Activated CD8-positive, alpha-beta memory T cell treated with anti-CD3 and anti-CD28 coated beads, Interleukin-2, amount 10 ng/mL, durations not matched to agents 7 days and 5 days (primary cell): ENCODE data around the gene RAB6B. TPM values are rescaled to one million over a fixed set of nuclear protein-coding genes. Genes with fewer than 3 reads are reported as not detected.

Source experiments
- ATAC-seq: fragments of 150-1000 bp; cut with Tn5 transposase; one replicate; pipeline ENCODE4 v1.10.0; 2021; ENCODE audit warnings: moderate library complexity
- CTCF ChIA-PET: fragments of 350-600 bp; sonication (Branson Sonifier 250); formaldehyde crosslinking; loops from one replicate; lab custom pipeline; 2021; ENCODE audit warnings: antibody characterized with exemption; lab: Charles Lee
- DNase-seq: peaks from one replicate; pipeline ENCODE4 v3.0.0-alpha.2; 2020
- H3K27ac Mint-ChIP-seq: one replicate; pipeline ENCODE4 v1.8.0; 2021; ENCODE audit warnings: mild to moderate bottlenecking, mixed read lengths
- H3K27me3 Mint-ChIP-seq: one replicate; pipeline ENCODE4 v1.8.0; 2021; ENCODE audit warnings: mixed read lengths
- H3K36me3 Mint-ChIP-seq: one replicate; pipeline ENCODE4 v1.8.0; 2021; ENCODE audit warnings: mild to moderate bottlenecking, mixed read lengths
- H3K4me1 Mint-ChIP-seq: one replicate; pipeline ENCODE4 v1.8.0; 2021; ENCODE audit warnings: mixed read lengths
- H3K4me3 Mint-ChIP-seq: one replicate; pipeline ENCODE4 v1.8.0; 2021; ENCODE audit warnings: mild to moderate bottlenecking, moderate library complexity, mixed read lengths
- H3K9me3 Mint-ChIP-seq: one replicate; pipeline ENCODE4 v1.8.0; 2022; ENCODE audit warnings: low read depth, mixed read lengths
- total RNA-seq, 2 experiments: library from RNA; stranded (reverse); gene quantifications; one replicate each; pipeline ENCODE4 v1.2.3, GENCODE V29; 2021

The RAB6B gene
- total RNA-seq, 2 experiments from 2014 or later, result 1.0 to 1.3 TPM

GRCh38 chr3:133833880-133834620, 61.6 kb downstream of the RAB6B start:
- CTCF ChIA-PET, result interaction anchor here (1.3 kb wide), 1 partner anchor 16 kb away, joined by 5 read pairs; no protein-coding TSS in a partner anchor
- DNase-seq, result peak; percentile 30
- no peak overlapping the region for H3K4me3 Mint-ChIP-seq
- H3K9me3 Mint-ChIP-seq, result no peaks in the 10 kb centered on the region
- H3K36me3 Mint-ChIP-seq, result no peaks in the 10 kb centered on the region
- no peaks in the 10 kb centered on the region for H3K27me3 Mint-ChIP-seq
- H3K4me1 Mint-ChIP-seq, result no peaks in the 10 kb centered on the region
- H3K27ac Mint-ChIP-seq, result no peak overlapping the region
- no peak for ATAC-seq

- CTCF ChIA-PET, result interaction anchor here (1.0 to 1.3 kb wide), 2 partner anchors 13 to 15 kb away, joined by 3 to 5 read pairs; no protein-coding TSS in a partner anchor
- H3K27me3 Mint-ChIP-seq, result no peaks in the 10 kb centered on the region
- H3K4me1 Mint-ChIP-seq, result no peaks in the 10 kb centered on the region
- H3K27ac Mint-ChIP-seq, result no peak overlapping the region
- DNase-seq, result no peak
- ATAC-seq, result no peak
- no peaks in the 10 kb centered on the region for H3K9me3 Mint-ChIP-seq
- H3K4me3 Mint-ChIP-seq, result no peak overlapping the region
- H3K36me3 Mint-ChIP-seq, result no peaks in the 10 kb centered on the region
Measured at GRCh38 chr3:133833267-133833666, 62.4 kb downstream of the RAB6B start.

- no peaks in the 10 kb centered on the region for H3K36me3 Mint-ChIP-seq
- no peaks in the 10 kb centered on the region for H3K4me1 Mint-ChIP-seq
- H3K4me3 Mint-ChIP-seq, result no peak overlapping the region
- peak; percentile 35 for DNase-seq
- H3K9me3 Mint-ChIP-seq, result no peaks in the 10 kb centered on the region
- ATAC-seq, result no peak
- no peak overlapping the region for H3K27ac Mint-ChIP-seq
- H3K27me3 Mint-ChIP-seq, result no peaks in the 10 kb centered on the region
- CTCF ChIA-PET, result interaction anchor here (1.0 to 1.3 kb wide), 2 partner anchors 12 to 15 kb away, joined by 3 to 5 read pairs; no protein-coding TSS in a partner anchor
Measured at GRCh38 chr3:133832802-133833144, 62.9 kb downstream of the RAB6B start.

GRCh38 chr3:133831966-133832801, 63.5 kb downstream of the RAB6B start:
- Mint-ChIP-seq H3K9me3 (no peaks in the 10 kb centered on the region), H3K27me3 (no peaks in the 10 kb centered on the region), H3K4me3 (no peak overlapping the region), H3K27ac (no peak overlapping the region), H3K36me3 (no peaks in the 10 kb centered on the region), H3K4me1 (peaks cover 3% of the 10 kb centered on the region)
- no peak for ATAC-seq
- CTCF ChIA-PET, result interaction anchor here (1.0 kb wide), 1 partner anchor 12 kb away, joined by 3 read pairs; no protein-coding TSS in a partner anchor
- DNase-seq, result no peak

- CTCF ChIA-PET, result no interaction called here
- Mint-ChIP-seq H3K4me3 (no peak overlapping the region), H3K27ac (no peak overlapping the region), H3K9me3 (no peaks in the 10 kb centered on the region), H3K27me3 (no peaks in the 10 kb centered on the region), H3K36me3 (peaks cover 8% of the 10 kb centered on the region), H3K4me1 (peaks cover 6% of the 10 kb centered on the region)
- DNase-seq, result no peak
- no peak for ATAC-seq
Measured at GRCh38 chr3:133830071-133830470, 65.6 kb downstream of the RAB6B start.

GRCh38 chr3:133829310-133829707, 66.4 kb downstream of the RAB6B start:
- Mint-ChIP-seq H3K4me3 (no peak overlapping the region), H3K36me3 (peaks cover 10% of the 10 kb centered on the region), H3K27me3 (no peaks in the 10 kb centered on the region), H3K27ac (no peak overlapping the region), H3K9me3 (no peaks in the 10 kb centered on the region), H3K4me1 (peaks cover 6% of the 10 kb centered on the region)
- CTCF ChIA-PET, result no interaction called here
- DNase-seq, result no peak
- no peak for ATAC-seq

GRCh38 chr3:133828576-133829309, 66.9 kb downstream of the RAB6B start:
- no peak overlapping the region for H3K4me3 Mint-ChIP-seq
- H3K27me3 Mint-ChIP-seq, result no peaks in the 10 kb centered on the region
- ATAC-seq (no peak), DNase-seq (no peak)
- peaks cover 15% of the 10 kb centered on the region for H3K36me3 Mint-ChIP-seq
- H3K27ac Mint-ChIP-seq, result no peak overlapping the region
- CTCF ChIA-PET, result no interaction called here
- peaks cover 6% of the 10 kb centered on the region for H3K4me1 Mint-ChIP-seq
- H3K9me3 Mint-ChIP-seq, result no peaks in the 10 kb centered on the region

GRCh38 chr3:133827684-133828083, 68.0 kb downstream of the RAB6B start:
- DNase-seq (no peak), ATAC-seq (no peak)
- Mint-ChIP-seq H3K27ac (no peak overlapping the region), H3K4me1 (peaks cover 6% of the 10 kb centered on the region), H3K36me3 (peaks cover 21% of the 10 kb centered on the region), H3K4me3 (no peak overlapping the region), H3K27me3 (no peaks in the 10 kb centered on the region), H3K9me3 (no peaks in the 10 kb centered on the region)
- CTCF ChIA-PET, result no interaction called here

- H3K4me3 Mint-ChIP-seq, result no peak overlapping the region
- H3K36me3 Mint-ChIP-seq, result peaks cover 23% of the 10 kb centered on the region
- no peaks in the 10 kb centered on the region for H3K27me3 Mint-ChIP-seq
- ATAC-seq (no peak), DNase-seq (no peak)
- no peaks in the 10 kb centered on the region for H3K9me3 Mint-ChIP-seq
- peaks cover 6% of the 10 kb centered on the region for H3K4me1 Mint-ChIP-seq
- no peak overlapping the region for H3K27ac Mint-ChIP-seq
- CTCF ChIA-PET, result no interaction called here
Measured at GRCh38 chr3:133827136-133827535, 68.5 kb downstream of the RAB6B start.

- ATAC-seq (no peak), DNase-seq (peak; percentile 31)
- CTCF ChIA-PET, result no interaction called here
- peaks cover 24% of the 10 kb centered on the region for H3K36me3 Mint-ChIP-seq
- H3K27ac Mint-ChIP-seq, result no peak overlapping the region
- H3K9me3 Mint-ChIP-seq, result no peaks in the 10 kb centered on the region
- H3K4me3 Mint-ChIP-seq, result no peak overlapping the region
- H3K4me1 Mint-ChIP-seq, result peaks cover 6% of the 10 kb centered on the region
- no peaks in the 10 kb centered on the region for H3K27me3 Mint-ChIP-seq
Measured at GRCh38 chr3:133825969-133826727, 69.5 kb downstream of the RAB6B start.

GRCh38 chr3:133824961-133825485, 70.7 kb downstream of the RAB6B start:
- no peak overlapping the region for H3K27ac Mint-ChIP-seq

GRCh38 chr3:133821767-133822638, 73.7 kb downstream of the RAB6B start:
- Mint-ChIP-seq H3K36me3 (peaks cover 43% of the 10 kb centered on the region), H3K4me1 (peaks cover 2% of the 10 kb centered on the region), H3K27me3 (no peaks in the 10 kb centered on the region), H3K4me3 (no peak overlapping the region), H3K9me3 (no peaks in the 10 kb centered on the region), H3K27ac (no peak overlapping the region)
- ATAC-seq (no peak), DNase-seq (peak; percentile 38)
- CTCF ChIA-PET, result no interaction called here

More at GRCh38 chr3:133824961-133825485, 70.7 kb downstream of the RAB6B start:
- Mint-ChIP-seq H3K36me3 (peaks cover 32% of the 10 kb centered on the region), H3K9me3 (no peaks in the 10 kb centered on the region), H3K27me3 (no peaks in the 10 kb centered on the region), H3K4me3 (no peak overlapping the region), H3K4me1 (peaks cover 6% of the 10 kb centered on the region)
- DNase-seq (peak; percentile 27), ATAC-seq (no peak)
- CTCF ChIA-PET, result no interaction called here
